GM19395 (cell line): ENCODE results near the gene MRAS.

Experiments
- ATAC-seq: cut with Tn5 transposase; IDR thresholded peaks from one replicate; pipeline ENCODE4 v1.9.1; 2021; ENCODE audit warnings: mild to moderate bottlenecking, moderate library complexity; ENCODE audit not compliant: unreplicated experiment

The MRAS gene

GRCh38 chr3:138338811-138339210 lies 9.6 kb upstream of the MRAS start:
- ATAC-seq = no peak

GRCh38 chr3:138340511-138340910 lies 7.9 kb upstream of the MRAS start:
- no peak for ATAC-seq

- no peak for ATAC-seq
Measured at GRCh38 chr3:138344754-138345153, 3.6 kb upstream of the MRAS start.

- peak; percentile 13 for ATAC-seq
Measured at GRCh38 chr3:138348754-138349739, 668 bp downstream of the MRAS start.

GRCh38 chr3:138349926-138350665 lies 1.7 kb downstream of the MRAS start:
- ATAC-seq = no peak

- ATAC-seq = no peak
Measured at GRCh38 chr3:138351151-138351550, 2.8 kb downstream of the MRAS start.

- no peak for ATAC-seq
Measured at GRCh38 chr3:138351916-138352550, 3.7 kb downstream of the MRAS start.

GRCh38 chr3:138354376-138354775 lies 6.0 kb downstream of the MRAS start:
- no peak for ATAC-seq

GRCh38 chr3:138355071-138355470 lies 6.7 kb downstream of the MRAS start:
- ATAC-seq = no peak

- no peak for ATAC-seq
Measured at GRCh38 chr3:138356730-138357405, 8.5 kb downstream of the MRAS start.

- no peak for ATAC-seq
Measured at GRCh38 chr3:138359148-138359918, 11.0 kb downstream of the MRAS start.

GRCh38 chr3:138359919-138360868 lies 11.8 kb downstream of the MRAS start:
- no peak for ATAC-seq

GRCh38 chr3:138360869-138361525 lies 12.6 kb downstream of the MRAS start:
- ATAC-seq = no peak

GRCh38 chr3:138361561-138361971 lies 13.2 kb downstream of the MRAS start:
- no peak for ATAC-seq

- no peak for ATAC-seq
Measured at GRCh38 chr3:138362538-138362937, 14.2 kb downstream of the MRAS start.

- ATAC-seq = no peak
Measured at GRCh38 chr3:138363322-138363721, 14.9 kb downstream of the MRAS start.

- ATAC-seq = no peak
Measured at GRCh38 chr3:138364356-138365252, 16.2 kb downstream of the MRAS start.

- no peak for ATAC-seq
Measured at GRCh38 chr3:138365253-138365555, 16.8 kb downstream of the MRAS start.
